ENCODE measurements around the gene NUCKS1.

The NUCKS1 gene

DNA sequence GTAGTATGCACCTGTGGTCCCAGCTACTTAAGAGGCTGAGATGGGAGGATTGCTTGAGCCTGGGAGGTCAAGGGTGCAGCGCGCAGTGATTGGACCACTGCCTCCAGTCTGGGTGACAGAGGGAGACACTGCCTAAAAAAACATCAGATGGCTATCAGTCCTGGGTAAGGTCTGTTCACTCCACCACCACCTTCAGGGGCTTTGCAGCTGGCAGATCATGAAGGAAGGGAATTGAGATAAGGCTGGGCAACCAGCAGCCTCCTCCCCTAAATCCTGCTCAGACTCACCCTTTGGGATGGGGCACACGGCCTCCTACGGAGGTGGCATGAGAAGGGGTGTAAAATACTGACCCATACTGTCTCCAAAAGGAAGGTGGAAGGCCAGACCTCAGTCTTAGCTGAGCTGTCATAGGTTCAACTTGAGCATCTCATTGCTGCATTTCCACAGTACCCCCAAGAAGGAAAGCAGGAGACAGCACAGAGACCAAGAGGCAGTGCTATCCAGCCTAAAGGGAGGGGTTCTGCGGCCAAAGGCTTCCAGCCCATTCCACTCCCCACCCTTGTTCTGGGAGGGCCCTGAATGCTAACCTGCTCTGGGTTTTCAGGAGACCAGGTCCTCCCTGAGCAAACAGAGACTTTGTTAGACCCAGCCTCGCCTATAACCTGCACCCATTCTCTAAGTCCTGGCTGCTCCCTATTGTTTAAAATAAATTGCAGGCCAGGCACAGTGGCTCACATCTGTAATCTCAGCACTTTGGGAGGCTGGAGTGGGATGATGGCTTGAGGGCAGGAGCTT, 83.4 kb downstream of the NUCKS1 start:
- DNase-seq: no peak

DNA sequence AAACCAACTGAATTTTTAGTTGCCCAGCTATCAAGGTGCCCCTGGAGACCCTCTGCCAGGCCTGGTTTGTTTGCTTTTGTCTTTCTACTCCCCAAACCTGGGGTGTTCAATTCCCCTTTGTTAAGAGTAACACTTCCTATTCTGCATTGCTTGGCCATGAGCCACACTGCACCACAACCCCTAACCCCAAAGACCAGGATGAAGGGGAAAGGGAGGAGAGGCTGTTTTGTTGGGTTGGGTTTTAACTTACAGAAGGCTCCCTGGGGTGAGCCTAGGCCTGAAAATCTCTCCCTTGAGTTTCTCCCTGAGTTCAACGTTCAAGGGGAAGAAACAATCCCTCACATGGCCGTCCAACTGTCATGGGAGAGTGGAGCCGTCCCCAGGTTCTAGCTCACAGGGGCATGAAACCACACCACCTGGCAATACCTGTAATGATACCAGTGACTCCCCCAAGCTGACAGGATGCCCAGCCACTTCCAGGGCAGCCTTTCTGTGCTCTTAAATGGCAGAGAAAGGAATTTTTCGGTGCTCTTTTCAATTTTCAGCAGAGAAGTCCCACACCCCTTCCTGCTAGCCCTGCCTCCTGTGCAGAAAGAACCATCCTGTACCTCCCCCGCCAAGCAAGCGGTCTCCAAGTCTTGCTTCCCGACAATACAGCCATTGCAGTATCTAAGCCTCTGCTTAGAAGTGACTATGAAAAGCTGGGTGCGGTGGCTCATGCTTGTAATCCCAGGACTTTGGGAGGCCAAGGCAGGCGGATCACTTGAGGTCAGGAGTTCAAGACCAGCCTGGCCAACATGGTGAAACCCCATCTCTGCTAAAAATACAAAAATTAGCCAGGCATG, 84.6 kb downstream of the NUCKS1 start:
- no peak for DNase-seq

DNA sequence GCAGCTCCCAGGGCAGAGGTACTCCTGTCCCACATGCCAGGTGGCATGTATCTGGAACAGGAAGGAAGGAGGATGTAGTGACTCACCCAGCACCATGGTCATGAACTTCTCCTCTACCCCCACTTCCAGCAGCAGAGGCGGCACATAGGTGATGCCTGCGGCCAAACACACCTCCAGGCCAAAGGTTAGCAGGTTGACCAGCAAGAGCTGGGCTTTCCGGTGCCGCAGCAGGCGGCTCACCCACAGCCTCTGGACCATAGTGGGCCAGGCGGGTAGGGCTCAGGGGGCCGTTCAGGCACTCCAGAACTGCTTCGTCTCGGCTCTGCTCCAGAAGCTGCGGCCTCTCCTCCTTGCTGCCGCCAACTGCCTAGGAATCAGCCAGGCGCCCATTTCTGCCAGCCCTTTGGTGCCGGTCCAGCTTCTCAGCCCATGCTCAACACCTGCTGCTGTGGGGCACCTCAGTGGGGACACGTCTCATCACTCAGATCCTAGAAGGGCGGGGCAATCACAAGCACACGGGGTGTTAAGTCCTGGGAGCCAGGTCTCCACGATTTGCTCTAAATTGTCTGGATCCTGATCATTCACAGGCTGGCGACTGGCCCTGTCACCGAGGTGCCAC, 85.5 kb downstream of the NUCKS1 start:
- no peak for DNase-seq

DNA sequence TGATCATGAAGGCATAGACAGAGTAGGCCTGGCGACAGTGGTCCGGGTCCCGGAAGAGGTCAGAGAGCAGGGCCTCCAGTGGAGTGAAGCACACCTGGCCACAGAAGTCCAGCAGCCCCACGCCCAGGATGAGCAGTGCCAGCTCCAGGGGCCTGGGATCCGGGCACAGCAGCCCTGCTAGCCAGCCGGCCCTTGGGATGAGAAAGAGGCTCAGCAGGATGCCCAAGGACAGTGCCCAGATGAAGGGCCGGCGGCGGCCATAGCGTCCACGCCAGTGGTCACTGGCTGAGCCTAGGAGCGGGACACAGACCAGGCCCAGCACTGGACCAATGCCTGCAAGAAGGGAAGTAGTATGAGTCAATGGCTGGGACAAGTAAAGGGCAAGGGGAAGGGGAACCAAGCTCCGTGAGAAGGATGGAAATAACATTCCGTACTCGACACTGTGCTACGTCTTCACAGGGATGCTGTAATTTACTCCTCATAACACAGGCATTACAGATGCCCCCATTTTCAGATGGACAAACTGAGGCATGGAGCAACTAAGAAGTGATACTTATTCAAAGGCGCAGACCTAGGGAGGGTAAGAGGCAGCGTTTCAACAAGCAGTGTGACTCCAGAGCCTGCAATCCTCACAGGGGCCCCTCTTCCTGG, 86.6 kb downstream of the NUCKS1 start:
- DNase-seq: no peak

Measured in activated CD4-positive, alpha-beta T cell treated with anti-CD3 and anti-CD28 coated beads, Interleukin-2, amount 50 U/mL, for 48 hours (primary cell).